Activated T-cell treated with anti-CD3 and anti-CD28 coated beads for 1 hour (primary cell): Measurements from ENCODE around the gene PRR14.
"Not testable (repeated sequence)": the region's sequence is repeated elsewhere in the genome, so short reads cannot be mapped to it uniquely, and the experiment has no call there.

Experiments
- DNase-seq: peaks from one replicate; pipeline ENCODE4 v3.0.0-alpha.2; 2020; ENCODE audit warnings: low read depth

Gene PRR14

GRCh38 chr16:30692396-30693064 is 41.8 kb downstream of the PRR14 start:
- DNase-seq, result no peak

- no peak for DNase-seq
Observed at GRCh38 chr16:30694926-30695693, 44.4 kb downstream of the PRR14 start.

GRCh38 chr16:30696646-30697045 is 45.9 kb downstream of the PRR14 start:
- not testable (repeated sequence) for DNase-seq

GRCh38 chr16:30697264-30698138 is 46.7 kb downstream of the PRR14 start:
- no peak for DNase-seq

DNA sequence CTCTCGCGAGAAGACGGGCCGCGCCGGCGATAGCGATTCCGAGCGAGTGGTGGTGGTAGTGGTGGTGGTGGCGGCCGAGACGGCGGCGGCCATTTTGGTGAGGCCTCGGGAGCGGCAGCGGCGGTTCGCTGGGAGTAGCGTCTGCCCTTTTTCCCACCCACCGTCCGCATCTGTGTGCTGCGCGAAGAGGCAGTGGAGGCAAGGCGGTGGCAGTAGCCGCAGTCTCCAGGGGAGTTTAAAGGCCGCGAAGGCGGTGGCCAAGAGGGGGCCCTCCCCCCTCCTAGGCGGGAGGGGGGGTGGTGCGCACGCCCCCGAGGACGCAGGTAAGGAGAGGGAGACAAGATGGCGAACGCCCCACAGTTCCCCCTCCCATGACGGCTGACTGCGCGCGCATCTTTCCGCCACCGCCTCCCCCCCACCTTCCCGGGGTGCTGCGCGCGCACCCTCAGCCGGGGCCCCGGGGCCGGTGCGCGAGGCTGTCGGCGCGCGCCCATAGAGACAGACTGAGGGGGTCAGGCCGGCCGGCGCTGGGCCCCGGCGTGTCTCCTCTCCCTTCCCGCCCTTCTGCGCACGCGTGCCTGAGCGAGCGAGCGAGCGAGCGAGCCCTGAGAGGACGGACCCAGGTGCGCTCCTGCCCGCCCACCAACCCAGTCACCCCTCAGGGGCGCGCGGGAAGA is 47.5 kb downstream of the PRR14 start:
- DNase-seq, result peak; percentile 99

DNA sequence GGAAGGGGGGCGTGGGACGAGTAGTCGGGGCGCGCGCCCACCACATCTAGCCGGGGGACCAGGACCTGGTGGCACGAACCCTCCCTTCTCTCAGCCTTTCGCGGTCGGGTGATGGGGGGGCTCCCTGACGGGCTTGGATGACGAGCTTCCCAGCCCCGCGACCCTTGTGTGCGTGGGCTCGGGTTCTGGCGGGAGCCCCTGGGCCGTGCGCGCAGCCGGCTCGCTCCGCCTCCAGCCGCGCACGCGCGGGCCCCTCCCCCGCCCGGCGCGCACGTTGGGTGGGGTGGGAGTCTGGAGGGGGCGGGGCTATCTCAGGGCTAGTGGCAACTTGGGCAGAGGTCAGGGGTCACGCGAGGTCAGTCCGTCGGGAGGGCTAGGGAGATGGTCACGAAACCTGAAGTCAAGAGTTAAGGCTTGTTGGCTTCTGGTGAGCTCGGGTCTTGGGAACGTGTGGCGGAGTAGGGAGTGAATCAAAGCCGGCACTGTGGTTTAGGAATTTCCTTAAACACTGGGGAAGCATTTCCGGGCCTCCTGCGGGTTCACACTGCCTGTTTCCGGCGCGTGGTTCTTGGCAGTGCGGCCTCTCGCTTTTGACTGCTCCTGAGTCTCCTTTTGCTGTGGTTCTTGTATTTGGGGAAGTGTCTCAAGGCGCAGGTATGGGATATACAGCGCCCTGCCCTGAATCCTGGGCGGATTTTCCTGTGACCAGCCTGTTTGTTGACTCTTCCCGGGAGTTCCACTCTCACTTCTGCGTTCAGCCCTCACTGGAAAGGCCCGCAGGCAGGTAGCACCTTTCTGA is 48.3 kb downstream of the PRR14 start, which contains the start of gene SRCAP:
Gene SRCAP, plus strand, starts transcription at position 356 of the 799 bp plus-strand sequence. CDS start 1,654 bp downstream, outside the sequence.
- DNase-seq, result peak; percentile 72

GRCh38 chr16:30699615-30700099 is 48.9 kb downstream of the PRR14 start:
- DNase-seq, result no peak

- DNase-seq, result no peak
Observed at GRCh38 chr16:30700491-30700890, 49.7 kb downstream of the PRR14 start.

DNA sequence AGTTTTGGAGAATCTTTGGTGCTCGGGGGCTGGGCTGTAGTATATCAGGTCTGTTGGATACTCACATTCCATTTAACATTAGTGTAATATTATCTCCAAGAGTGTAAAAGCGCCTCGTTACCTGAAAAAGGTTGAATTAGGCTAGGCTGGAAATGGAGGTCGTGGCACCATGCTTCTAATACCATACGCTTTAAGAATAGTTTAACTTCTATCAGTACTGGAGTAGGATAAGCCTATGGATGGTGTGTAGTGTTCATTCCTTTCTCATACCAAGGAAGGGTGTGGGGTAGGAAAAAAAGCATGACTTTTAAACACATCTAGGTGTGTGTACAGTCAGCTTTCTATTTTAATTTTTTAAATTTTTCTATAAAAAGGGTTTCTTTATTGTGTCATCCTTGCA is 50.2 kb downstream of the PRR14 start:
- DNase-seq, result no peak

DNA sequence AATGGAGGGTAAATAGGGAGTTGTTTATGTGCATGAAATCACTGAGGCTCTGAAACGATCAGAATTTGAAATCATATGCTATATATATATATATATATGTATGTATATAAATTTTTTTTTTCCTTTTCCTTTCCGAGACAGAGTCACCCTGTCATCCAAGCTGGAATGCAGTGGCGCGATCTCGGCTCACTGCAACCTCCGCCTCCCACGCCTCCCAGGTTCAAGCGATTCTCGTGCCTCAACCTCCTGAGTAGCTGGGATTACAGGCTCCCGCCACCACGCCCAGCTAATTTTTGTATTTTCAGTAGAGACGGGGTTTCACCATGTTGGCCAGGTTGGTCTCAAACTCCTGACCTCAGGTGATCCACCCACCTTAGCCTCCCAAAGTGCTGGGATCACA is 52.3 kb downstream of the PRR14 start:
- not testable (repeated sequence) for DNase-seq

GRCh38 chr16:30703971-30704370 is 53.2 kb downstream of the PRR14 start:
- no peak for DNase-seq
